MM.1S (cell line): Measurements from ENCODE around the gene FOXN3.

Experiments
- DNase-seq: peaks from one replicate; pipeline ENCODE4 v3.0.0-alpha.2; 2015
- H2AFZ ChIP-seq: fragments of 300-600 bp; sonication (generic); 2 replicates; pipeline ENCODE4 v1.6.0; 2016; ENCODE audit warnings: antibody characterized with exemption, low read length
- H3F3A ChIP-seq: fragments of 300-600 bp; sonication (generic); 2 replicates; pipeline ENCODE4 v1.6.1; 2016; ENCODE audit warnings: mild to moderate bottlenecking, antibody characterized with exemption, low read length, moderate library complexity, mixed read lengths; ENCODE audit not compliant: insufficient read depth
- H3K27ac ChIP-seq: fragments of 300-600 bp; sonication (generic); 2 replicates; pipeline ENCODE4 v1.5.1; 2016; ENCODE audit warnings: mild to moderate bottlenecking, low read length
- H3K27me3 ChIP-seq: fragments of 300-600 bp; sonication (generic); replicated peaks from 2 replicates; pipeline ENCODE4 v1.6.0; 2016; ENCODE audit warnings: low read length; ENCODE audit not compliant: insufficient read depth
- H3K36me3 ChIP-seq: fragments of 300-600 bp; sonication (generic); replicated peaks from 2 replicates; pipeline ENCODE4 v1.6.1; 2016; ENCODE audit warnings: mild to moderate bottlenecking, low read length, mixed read lengths; ENCODE audit not compliant: insufficient read depth
- H3K4me1 ChIP-seq: fragments of 300-600 bp; sonication (generic); 2 replicates; pipeline ENCODE4 v1.6.1; 2016; ENCODE audit warnings: low read length, mixed read lengths
- H3K4me2 ChIP-seq: fragments of 300-600 bp; sonication (generic); 2 replicates; pipeline ENCODE4 v1.6.0; 2016; ENCODE audit warnings: low read depth, low read length
- H3K4me3 ChIP-seq: fragments of 300-600 bp; sonication (generic); 2 replicates; pipeline ENCODE4 v1.5.1; 2016; ENCODE audit warnings: low read length, mixed read lengths
- H3K79me2 ChIP-seq: fragments of 300-600 bp; sonication (generic); 2 replicates; pipeline ENCODE4 v1.6.1; 2016; ENCODE audit warnings: mixed run types, low read length, mixed read lengths
- H3K9ac ChIP-seq: fragments of 300-600 bp; sonication (generic); 2 replicates; pipeline ENCODE4 v1.6.1; 2016; ENCODE audit warnings: low read length, mixed read lengths
- H3K9me2 ChIP-seq: fragments of 300-600 bp; sonication (generic); replicated peaks from 2 replicates; pipeline ENCODE4 v1.6.1; 2016; ENCODE audit warnings: mild to moderate bottlenecking, low read length, mixed read lengths; ENCODE audit not compliant: insufficient read depth
- H3K9me3 ChIP-seq: fragments of 300-600 bp; sonication (generic); replicated peaks from 2 replicates; pipeline ENCODE4 v1.6.1; 2016; ENCODE audit warnings: mild to moderate bottlenecking, low read length, mixed read lengths; ENCODE audit not compliant: insufficient read depth
- H4K20me1 ChIP-seq: fragments of 300-600 bp; sonication (generic); 2 replicates; pipeline ENCODE4 v1.6.1; 2016; ENCODE audit warnings: mild to moderate bottlenecking, low read length, moderate library complexity, mixed read lengths; ENCODE audit not compliant: insufficient read depth
- CTCF ChIP-seq: fragments of 300-600 bp; sonication (generic); IDR thresholded peaks from 2 replicates; pipeline ENCODE4 v1.5.1; 2016; ENCODE audit warnings: antibody characterized with exemption, low read length, mixed read lengths
- EZH2 ChIP-seq: fragments of 300-600 bp; sonication (generic); optimal IDR thresholded peaks from 2 replicates; pipeline ENCODE3; 2017; ENCODE audit warnings: low read depth, mild to moderate bottlenecking, antibody characterized with exemption, low read length, mixed read lengths
- EZH2phosphoT487 ChIP-seq: fragments of 300-600 bp; sonication (generic); IDR thresholded peaks from 2 replicates; pipeline ENCODE4 v1.6.1; 2018; ENCODE audit warnings: antibody characterized with exemption, low read length

The FOXN3 gene

GRCh38 chr14:89184952-89185351, 232.1 kb downstream of the FOXN3 start:
- Histone ChIP-seq H3F3A (no peaks in the 10 kb centered on the region), H3K4me2 (no peak overlapping the region), H3K27me3 (no peaks in the 10 kb centered on the region), H3K4me3 (no peak overlapping the region), H3K9me2 (no peaks in the 10 kb centered on the region), H2AFZ (no peak overlapping the region), H3K9ac (no peak overlapping the region), H3K27ac (no peak overlapping the region), H3K36me3 (no peaks in the 10 kb centered on the region), H3K9me3 (no peaks in the 10 kb centered on the region), H3K79me2 (no peaks in the 10 kb centered on the region), H4K20me1 (no peaks in the 10 kb centered on the region), H3K4me1 (no peaks in the 10 kb centered on the region)
- TF ChIP-seq EZH2 (no peak), CTCF (no peak), EZH2phosphoT487 (no peak)
- no peak for DNase-seq

- H3K4me1 ChIP-seq, result 0 out of 2 replicates have a peak, but pooled peaks cover 4% of the 10 kb centered on the region
These were observed 234.7 kb downstream of the FOXN3 start for GRCh38 chr14:89182326-89182725.

GRCh38 chr14:89180546-89180945, 236.5 kb downstream of the FOXN3 start:
- H3K9ac ChIP-seq, result no peak overlapping the region
- H3K27ac ChIP-seq, result no peak overlapping the region
- no peaks in the 10 kb centered on the region for H3F3A ChIP-seq
- H3K36me3 ChIP-seq, result no peaks in the 10 kb centered on the region
- H3K4me1 ChIP-seq, result 0 out of 2 replicates have a peak, but pooled peaks cover 4% of the 10 kb centered on the region
- H3K4me2 ChIP-seq, result no peak overlapping the region
- no peak for DNase-seq
- no peaks in the 10 kb centered on the region for H3K9me3 ChIP-seq
- H3K27me3 ChIP-seq, result no peaks in the 10 kb centered on the region
- no peaks in the 10 kb centered on the region for H3K9me2 ChIP-seq
- H3K79me2 ChIP-seq, result no peaks in the 10 kb centered on the region
- TF ChIP-seq EZH2 (no peak), EZH2phosphoT487 (no peak), CTCF (no peak)
- H3K4me3 ChIP-seq, result no peak overlapping the region
- no peak overlapping the region for H2AFZ ChIP-seq
- no peaks in the 10 kb centered on the region for H4K20me1 ChIP-seq

More at GRCh38 chr14:89182326-89182725, 234.7 kb downstream of the FOXN3 start:
- Histone ChIP-seq H3K4me2 (no peak overlapping the region), H3K9me2 (no peaks in the 10 kb centered on the region), H3K36me3 (no peaks in the 10 kb centered on the region), H3K9ac (no peak overlapping the region), H3K27ac (no peak overlapping the region), H2AFZ (no peak overlapping the region), H3K9me3 (no peaks in the 10 kb centered on the region), H3K79me2 (no peaks in the 10 kb centered on the region), H3K27me3 (no peaks in the 10 kb centered on the region), H3K4me3 (no peak overlapping the region), H3F3A (no peaks in the 10 kb centered on the region), H4K20me1 (no peaks in the 10 kb centered on the region)
- TF ChIP-seq EZH2 (no peak), EZH2phosphoT487 (no peak), CTCF (no peak)
- DNase-seq, result no peak
